Astrocyte (in vitro differentiated cells and primary cell): ENCODE results near the gene SEC22C.

Source experiments
- EZH2 ChIP-seq: IDR thresholded peaks from 2 replicates; pipeline ENCODE4 v1.6.1; 2012; ENCODE audit warnings: mild to moderate bottlenecking, low read length, inconsistent platforms; ENCODE audit not compliant: insufficient read depth
- TF ChIP-seq, protein P1 (sequence below): IDR thresholded peaks from 2 replicates; pipeline ENCODE4 v1.5.1; 2011; ENCODE audit warnings: low read depth, mild to moderate bottlenecking, inconsistent platforms, low read length, moderate library complexity; ENCODE audit not compliant: insufficient read depth

DNA sequence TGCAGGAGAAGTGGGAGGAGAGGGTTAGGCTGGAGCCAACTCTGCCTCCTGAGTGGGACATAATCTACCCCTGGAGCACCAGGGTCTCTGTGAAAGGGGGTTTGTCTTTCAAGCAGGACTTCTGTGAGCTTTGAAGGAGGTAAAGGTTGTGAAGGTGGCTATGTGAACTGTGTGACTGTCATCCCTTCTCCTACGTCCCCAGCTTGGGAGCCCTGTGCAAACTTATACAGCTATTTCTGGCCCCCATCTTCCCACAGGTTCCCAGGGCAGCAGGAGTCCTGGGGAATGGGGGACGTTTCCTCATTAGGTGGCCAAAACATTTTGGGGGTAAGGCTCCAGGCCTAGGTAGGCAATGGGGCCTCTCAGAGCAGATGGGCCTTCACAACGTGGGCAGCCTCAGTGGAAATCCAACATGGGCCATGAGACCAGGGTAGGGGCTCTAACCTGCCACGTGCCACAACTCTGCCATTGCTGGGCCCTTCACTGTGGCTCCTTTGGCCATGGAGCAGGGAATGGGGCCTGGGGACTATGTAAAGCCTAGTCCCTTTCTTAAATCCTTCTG lies 75.8 kb downstream of the SEC22C start:
- TF ChIP-seq, protein P1, sequence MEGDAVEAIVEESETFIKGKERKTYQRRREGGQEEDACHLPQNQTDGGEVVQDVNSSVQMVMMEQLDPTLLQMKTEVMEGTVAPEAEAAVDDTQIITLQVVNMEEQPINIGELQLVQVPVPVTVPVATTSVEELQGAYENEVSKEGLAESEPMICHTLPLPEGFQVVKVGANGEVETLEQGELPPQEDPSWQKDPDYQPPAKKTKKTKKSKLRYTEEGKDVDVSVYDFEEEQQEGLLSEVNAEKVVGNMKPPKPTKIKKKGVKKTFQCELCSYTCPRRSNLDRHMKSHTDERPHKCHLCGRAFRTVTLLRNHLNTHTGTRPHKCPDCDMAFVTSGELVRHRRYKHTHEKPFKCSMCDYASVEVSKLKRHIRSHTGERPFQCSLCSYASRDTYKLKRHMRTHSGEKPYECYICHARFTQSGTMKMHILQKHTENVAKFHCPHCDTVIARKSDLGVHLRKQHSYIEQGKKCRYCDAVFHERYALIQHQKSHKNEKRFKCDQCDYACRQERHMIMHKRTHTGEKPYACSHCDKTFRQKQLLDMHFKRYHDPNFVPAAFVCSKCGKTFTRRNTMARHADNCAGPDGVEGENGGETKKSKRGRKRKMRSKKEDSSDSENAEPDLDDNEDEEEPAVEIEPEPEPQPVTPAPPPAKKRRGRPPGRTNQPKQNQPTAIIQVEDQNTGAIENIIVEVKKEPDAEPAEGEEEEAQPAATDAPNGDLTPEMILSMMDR = no peak
- no peak for TF ChIP-seq EZH2
